DMS114 treated with DMSO at 0.1 percent for 48 hours (cell line): Measurements from ENCODE around the gene DMD.
"Not testable (repeated sequence)": the region's sequence is repeated elsewhere in the genome, so short reads cannot be mapped to it uniquely, and the experiment has no call there.

Experiments used
- DNase-seq: peaks from one replicate; lab custom pipeline; 2025; ENCODE audit not compliant: unreplicated experiment; lab: John Stamatoyannopoulos, UW

Gene DMD

GRCh38 chrX:32087663-32088062 is 1123.7 kb downstream of the DMD start:
- no peak for DNase-seq

GRCh38 chrX:32084757-32085156 is 1126.6 kb downstream of the DMD start:
- DNase-seq, result no peak

- DNase-seq, result no peak
Observed at GRCh38 chrX:32048285-32048684, 1163.1 kb downstream of the DMD start.

GRCh38 chrX:32045149-32045548 is 1166.2 kb downstream of the DMD start:
- DNase-seq, result no peak

GRCh38 chrX:32041181-32041580 is 1170.2 kb downstream of the DMD start:
- no peak for DNase-seq

GRCh38 chrX:32026772-32027171 is 1184.6 kb downstream of the DMD start:
- DNase-seq, result no peak

- no peak for DNase-seq
Observed at GRCh38 chrX:32024072-32024471, 1187.3 kb downstream of the DMD start.

GRCh38 chrX:32016195-32016594 is 1195.2 kb downstream of the DMD start:
- no peak for DNase-seq

GRCh38 chrX:32010948-32011347 is 1200.4 kb downstream of the DMD start:
- no peak for DNase-seq

GRCh38 chrX:32010212-32010611 is 1201.1 kb downstream of the DMD start:
- DNase-seq, result no peak

- no peak for DNase-seq
Observed at GRCh38 chrX:31993637-31994036, 1217.7 kb downstream of the DMD start.

GRCh38 chrX:31988975-31989374 is 1222.4 kb downstream of the DMD start:
- DNase-seq, result no peak

GRCh38 chrX:31981546-31982062 is 1229.7 kb downstream of the DMD start:
- no peak for DNase-seq

- no peak for DNase-seq
Observed at GRCh38 chrX:31969714-31970113, 1241.6 kb downstream of the DMD start.

GRCh38 chrX:31962256-31962655 is 1249.1 kb downstream of the DMD start:
- DNase-seq, result no peak

GRCh38 chrX:31934842-31935370 is 1276.4 kb downstream of the DMD start:
- DNase-seq, result no peak

GRCh38 chrX:31934015-31934414 is 1277.3 kb downstream of the DMD start:
- no peak for DNase-seq

- no peak for DNase-seq
Observed at GRCh38 chrX:31932769-31933168, 1278.6 kb downstream of the DMD start.

GRCh38 chrX:31932320-31932719 is 1279.0 kb downstream of the DMD start:
- not testable (repeated sequence) for DNase-seq

GRCh38 chrX:31931225-31931624 is 1280.1 kb downstream of the DMD start:
- DNase-seq, result no peak

- no peak for DNase-seq
Observed at GRCh38 chrX:31929366-31929765, 1282.0 kb downstream of the DMD start.

- DNase-seq, result no peak
Observed at GRCh38 chrX:31921236-31921635, 1290.1 kb downstream of the DMD start.

GRCh38 chrX:31909850-31910572 is 1301.3 kb downstream of the DMD start:
- no peak for DNase-seq
